Erythroblast (primary cell): ENCODE results near the gene THSD7A.

Source experiments
- GATA1 ChIP-seq: IDR thresholded peaks from 2 replicates; pipeline ENCODE4 v1.6.1; 2011; ENCODE audit warnings: low read depth, mild to moderate bottlenecking, control low read depth, low read length, moderate library complexity
- POLR2A ChIP-seq: IDR thresholded peaks from 2 replicates; pipeline ENCODE4 v1.6.1; 2011; ENCODE audit warnings: mild to moderate bottlenecking, low read length

DNA sequence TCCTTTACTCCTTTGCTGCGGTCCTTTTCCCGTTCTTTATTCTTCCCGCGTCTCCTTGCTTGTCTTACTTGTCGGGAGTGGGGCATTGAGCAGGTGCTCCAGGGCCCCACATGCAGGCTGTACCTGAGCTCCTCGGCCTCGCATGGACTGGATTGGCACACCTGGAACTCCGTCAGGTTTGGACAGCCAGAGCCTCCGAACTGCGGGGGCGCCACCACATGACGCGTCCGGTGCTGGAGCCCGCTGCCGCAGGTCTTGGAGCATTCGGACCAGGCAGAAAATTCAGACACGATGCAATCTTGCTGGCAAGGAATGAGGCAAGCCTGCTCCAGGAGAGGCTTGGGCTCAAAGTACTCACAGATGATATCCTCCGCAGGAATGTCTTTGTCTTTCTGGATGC, 195.7 kb downstream of the THSD7A start:
- no peak for TF ChIP-seq POLR2A
- TF ChIP-seq GATA1 = no peak
